ENCODE results near the gene GPC5.

GPC5 gene

DNA sequence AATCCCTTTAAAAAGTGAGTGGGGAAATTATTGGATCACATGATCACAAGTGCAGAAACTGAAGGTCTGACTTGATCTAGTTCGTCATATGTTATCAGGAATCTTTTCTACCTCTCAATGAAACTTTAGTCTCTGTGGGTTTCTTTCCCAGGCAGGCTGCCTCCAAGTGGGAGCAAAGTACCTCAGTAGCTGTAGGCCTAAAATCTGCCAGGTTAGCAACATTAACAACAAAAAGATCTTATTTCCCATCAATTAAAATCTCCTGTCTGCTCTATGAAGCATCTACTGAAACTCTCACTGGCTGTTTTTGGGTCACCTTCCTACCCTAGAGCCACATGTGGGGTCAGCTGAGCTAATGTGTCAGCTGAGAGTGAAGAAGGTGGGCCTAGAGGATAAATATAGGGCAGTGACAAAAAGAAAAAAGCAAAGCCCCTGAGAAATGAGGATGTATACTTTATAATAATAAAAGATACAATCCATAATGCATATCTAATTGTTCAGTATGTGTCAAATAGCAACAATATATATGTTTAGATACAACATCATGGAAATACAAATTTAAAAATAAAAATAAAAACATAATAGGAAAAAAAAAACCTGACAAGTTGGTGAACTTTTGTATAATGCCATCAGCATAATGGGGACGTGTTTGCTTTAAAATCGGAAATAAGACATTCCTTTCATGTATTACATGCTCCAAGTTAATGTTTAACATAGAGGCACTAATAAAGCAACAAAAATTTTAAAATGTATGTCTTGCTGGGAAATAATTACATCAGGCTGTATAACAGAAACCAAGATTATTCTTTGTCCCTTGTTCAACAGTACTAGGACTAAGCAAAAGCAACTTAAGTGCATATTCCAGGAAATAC lies 141.1 kb downstream of the GPC5 start:
- DNase-seq (ENCODE audit: low spot score) = peak; percentile 11

DNA sequence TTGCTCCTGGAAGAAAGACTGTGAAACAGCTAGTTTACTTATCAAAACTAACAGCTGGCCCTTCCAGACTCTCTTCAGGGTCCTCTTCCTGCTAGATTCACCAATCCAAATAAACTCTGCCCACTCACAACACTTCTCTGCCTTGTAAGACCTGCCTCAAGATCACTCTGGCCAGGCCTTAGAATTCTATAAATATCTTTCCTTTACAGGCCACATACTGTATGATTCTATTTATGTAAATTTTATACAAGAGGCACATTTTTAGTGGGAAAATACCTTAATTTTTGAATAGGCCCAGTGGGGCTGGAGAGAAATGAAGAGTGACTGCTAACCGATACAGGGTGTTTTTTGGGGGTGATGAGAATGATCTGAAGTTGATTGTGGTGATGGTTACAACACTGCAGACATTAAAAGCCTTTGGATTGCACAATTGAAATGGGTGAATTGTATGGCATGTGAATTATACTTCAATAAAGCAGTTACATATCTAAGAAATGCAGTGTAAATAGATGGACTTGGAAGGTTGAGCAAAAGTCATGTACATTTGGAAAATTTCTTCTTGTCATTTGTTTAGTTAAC lies 141.8 kb downstream of the GPC5 start:
- no peak for DNase-seq (ENCODE audit: low spot score)

DNA sequence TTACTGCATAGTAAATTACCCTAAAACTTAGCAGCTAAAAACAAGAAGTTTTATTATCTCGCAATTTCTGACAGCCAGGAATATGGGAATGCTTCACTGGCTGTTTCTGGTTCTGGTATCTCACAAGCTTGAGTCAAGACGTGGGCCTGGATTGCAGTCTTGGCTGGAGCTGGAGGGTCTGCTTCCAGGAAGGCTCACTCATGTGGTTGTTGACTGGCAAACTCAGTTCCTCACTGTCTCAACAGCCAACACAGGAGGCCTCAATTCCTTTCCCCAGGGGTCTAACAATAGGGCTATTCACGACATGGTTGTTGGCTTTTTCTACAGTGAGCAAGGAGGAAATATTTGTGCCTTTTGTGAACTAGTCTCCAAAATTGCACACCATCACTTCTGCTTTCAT lies 146.3 kb downstream of the GPC5 start:
- DNase-seq (ENCODE audit: low spot score) = no peak

DNA sequence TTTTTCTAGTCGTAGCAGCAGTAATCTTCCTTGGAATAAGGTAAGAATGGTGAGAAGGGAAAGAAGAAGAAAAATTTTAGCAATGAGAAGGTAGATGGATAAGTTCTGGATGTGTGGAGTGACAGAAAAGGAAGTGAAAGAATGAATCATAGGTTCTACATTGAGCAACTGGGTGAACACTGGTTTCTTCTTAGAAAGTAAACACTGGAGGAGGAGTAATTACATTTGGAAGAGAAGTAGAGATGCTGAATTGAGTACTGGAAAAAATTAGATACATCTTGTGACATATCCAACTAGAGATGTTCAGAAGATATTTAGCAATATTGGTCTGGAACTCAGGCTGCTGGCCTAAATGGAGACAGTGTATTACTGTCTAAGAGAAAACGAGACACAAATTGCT lies 148.5 kb downstream of the GPC5 start:
- no peak for DNase-seq (ENCODE audit: low spot score)

DNA sequence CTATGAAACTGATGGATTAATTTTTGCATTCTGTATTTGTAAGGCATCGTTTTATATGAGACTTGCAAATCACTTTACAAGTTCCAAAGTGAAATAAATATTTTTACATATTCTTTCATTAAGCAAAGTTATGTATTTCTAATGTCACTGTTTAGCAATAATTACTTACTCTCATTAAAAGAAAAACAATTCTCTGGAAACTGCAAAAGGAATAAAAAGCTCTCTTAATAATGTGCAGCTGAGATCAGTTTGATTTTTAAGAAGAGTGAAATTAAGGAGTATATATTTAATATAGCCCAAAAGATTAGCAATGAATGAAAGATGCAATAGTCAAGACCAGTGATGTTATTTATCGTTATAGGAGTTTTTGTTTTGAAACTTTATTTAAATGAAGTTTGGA lies 155.2 kb downstream of the GPC5 start:
- DNase-seq (ENCODE audit: low spot score) = no peak

DNA sequence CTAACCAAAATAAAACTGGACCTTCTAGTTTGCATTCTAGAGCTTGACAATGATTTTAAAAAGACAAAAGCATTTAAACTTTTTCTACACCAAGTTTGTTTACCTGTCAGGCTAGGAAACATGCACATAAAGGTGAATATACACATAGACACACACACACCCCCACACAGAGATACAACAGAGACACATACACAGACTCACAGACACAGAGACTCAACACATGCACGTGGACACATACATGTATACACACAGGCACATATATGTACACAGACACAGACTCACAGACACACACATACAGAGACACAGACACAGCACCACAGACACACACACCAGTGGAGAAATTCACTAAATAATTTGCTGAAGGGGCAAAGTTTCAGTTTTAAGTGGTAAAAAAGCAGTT lies 155.7 kb downstream of the GPC5 start:
- DNase-seq (ENCODE audit: low spot score) = no peak

DNA sequence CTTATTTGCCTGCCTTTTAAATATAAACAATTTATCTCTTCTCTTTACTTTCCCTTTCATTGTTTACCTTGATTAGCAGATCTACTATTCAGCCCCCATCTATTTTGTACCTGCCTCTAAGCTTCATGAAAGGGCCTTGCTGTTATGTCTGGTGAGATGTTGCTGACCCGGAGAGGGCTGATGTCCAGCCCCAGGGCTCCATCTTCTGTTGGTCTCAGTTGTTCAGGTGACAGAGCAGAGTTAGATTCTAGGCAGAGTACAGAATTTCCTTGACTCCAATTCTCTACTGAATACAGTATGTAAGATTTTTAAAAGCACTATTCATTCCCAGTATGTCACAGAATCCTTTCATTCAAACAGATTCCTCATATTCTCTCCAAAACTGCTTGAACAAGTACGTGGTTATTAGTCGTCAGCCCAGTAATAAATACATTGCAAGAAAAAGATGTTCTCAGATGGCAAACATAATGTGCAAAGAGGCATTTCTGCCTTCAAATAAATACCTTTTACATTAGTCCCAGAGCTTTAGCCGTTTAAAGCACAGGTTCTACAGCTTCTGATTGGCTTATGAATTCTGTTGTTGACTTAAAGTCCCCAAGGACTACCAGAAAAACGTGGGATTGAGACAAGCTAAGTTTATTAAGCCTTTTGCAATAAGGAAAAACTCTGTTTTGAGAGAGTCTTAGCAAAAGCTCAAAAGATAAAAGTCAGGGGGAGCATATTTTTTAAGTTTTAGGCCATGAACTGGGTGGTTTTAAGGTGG lies 159.1 kb downstream of the GPC5 start:
- no peak for DNase-seq (ENCODE audit: low spot score)

DNA sequence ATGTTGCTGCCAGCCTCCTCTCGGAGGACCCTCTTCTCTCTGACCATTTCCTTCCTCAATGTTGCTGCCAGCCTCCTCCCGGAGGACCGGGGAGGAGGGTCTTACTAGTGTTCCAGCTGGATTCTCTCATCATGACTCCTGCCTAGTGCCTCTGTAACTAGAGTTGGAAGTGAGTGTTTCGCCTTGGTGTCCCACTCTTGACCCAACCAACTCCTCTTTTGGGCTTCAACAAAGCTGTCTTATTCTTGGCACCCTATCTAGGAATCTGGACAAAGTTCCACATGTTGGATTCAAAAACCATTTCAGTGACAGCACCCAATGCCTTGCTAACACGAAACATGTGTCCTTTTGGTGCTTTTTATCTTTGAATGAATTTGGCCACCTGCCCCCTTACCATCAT lies 165.4 kb downstream of the GPC5 start:
- DNase-seq (ENCODE audit: low spot score) = no peak

DNA sequence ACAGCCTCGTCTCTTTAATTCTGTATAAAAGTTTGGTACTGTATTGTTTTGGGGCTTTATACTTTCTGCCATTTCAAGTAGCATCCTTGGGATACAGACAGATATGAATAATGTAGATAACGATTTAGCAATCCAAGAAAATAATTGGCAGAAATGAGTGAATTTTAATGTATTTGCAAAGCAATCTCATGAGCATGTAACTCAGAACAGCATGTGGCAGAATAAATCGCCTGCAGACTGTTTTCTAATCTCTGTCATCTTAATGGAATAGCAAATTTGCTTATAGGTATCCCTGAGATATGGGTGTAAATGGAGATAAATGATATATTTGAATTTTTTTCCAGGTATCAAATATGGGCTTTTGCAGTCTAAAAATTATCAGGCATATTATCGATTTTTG lies 166.0 kb downstream of the GPC5 start:
- no peak for DNase-seq (ENCODE audit: low spot score)

DNA sequence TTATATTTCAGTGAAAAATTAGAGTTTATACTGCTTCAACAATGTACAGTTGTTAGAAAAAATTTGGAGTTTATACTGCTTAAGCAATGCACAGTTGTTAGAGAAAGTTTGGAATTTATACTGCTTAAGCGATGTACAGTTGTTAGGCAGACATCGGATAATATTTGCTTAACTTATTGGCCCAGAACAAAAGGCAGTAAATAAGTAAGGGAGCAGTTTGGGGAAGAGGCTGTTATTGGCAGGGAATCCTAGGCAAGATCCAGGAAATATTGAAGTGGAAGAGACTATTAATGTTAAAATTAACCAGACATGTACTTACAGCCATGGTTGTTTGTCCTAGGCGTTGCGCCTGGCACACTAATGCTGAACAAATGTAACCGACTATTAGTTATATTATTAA lies 166.9 kb downstream of the GPC5 start:
- no peak for DNase-seq (ENCODE audit: low spot score)

DNA sequence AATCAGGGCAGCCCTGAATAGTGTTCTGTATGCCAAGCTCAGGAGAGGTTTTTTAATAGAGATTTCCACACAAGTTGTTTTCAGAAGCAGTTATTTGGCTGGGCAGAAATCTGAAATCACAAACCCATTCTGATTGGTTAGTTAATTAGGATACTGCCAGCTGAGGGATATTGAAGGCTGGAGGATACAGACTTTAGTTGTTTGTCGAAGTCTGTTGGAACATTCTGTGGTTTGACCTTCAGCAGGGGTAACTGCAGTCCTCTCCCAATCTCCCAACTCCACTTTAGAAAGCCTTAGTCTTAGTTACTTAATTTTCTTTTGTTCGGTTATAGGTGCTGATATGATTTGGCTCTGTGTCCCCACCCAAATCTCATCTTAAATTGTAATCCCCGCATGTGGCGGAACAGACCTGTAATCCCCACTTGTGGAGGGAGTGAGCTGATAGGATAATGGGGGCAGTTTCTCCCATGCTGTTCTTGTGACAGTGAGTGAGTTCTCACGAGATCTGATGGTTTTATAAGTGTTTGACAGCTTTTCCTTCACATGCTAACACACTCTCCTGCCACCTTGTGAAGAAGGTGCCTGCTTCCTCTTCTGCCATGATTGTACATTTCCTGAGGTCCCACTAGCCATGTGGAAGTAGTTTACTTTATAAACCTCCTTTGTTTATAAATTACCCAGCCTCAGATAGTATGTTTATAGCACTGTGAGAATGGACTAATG lies 169.2 kb downstream of the GPC5 start:
- no peak for DNase-seq (ENCODE audit: low spot score)

DNA sequence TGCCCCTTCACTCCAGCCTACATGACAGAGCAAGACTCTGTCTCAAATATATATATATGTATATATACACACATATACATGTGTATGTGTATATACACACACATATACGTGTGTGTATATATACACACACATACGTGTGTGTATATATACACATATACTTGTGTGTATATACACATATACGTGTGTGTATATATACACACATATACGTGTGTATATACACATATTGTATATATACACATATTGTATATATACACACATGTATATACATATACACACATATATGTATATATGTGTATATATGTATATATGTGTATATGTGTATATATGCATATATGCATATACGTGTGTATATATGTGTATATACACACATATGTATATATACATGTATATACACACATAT lies 173.3 kb downstream of the GPC5 start:
- no peak for DNase-seq (ENCODE audit: low spot score)

DNA sequence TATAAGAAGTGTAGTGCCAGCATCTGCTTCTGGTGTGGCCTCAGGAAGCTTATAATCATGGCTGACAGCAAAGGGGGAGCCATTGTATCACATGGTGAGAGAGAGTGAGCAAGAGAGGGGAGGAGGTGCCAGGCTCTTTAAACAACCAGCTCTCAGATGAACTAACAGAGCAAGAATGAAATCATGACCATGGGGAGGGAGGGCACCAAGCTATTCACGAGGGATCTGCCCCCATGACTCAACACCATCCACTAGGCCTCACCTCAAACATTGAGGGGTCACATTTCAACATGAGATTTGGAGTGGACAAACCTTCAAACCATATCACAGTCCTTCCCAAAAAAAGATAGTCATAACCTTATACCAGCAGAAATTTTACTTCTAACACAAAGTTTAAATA lies 174.0 kb downstream of the GPC5 start:
- no peak for DNase-seq (ENCODE audit: low spot score)

DNA sequence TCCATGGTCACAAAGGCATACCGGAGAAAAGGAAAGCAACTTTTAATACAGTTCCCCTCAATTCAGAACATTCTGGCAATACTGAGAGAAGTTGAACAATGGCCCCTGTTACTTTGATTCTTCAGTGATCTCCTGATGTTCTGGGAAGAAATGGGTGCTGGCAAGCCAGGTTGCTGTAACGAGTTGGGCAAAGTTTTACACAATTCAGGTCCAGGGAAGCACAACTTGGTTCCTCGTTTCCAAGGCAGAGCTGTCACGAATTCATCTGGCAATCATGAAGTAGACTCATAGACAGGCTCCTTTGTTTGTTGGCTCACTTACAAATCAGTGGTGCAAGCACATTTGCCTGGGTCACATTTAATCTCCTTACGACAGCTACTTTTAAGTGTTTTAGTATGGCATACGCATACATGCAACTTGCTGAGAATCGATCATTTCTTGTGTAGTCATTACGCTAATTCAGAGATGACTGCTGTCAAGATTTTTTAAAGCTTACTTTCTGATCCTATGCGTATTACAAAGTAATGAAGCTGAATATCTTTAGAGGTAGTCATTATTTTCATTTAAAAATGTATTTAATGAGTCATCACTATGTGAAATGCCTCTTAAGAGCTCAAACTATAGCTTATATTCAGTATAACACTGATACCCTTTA lies 174.7 kb downstream of the GPC5 start:
- no peak for DNase-seq (ENCODE audit: low spot score)

DNA sequence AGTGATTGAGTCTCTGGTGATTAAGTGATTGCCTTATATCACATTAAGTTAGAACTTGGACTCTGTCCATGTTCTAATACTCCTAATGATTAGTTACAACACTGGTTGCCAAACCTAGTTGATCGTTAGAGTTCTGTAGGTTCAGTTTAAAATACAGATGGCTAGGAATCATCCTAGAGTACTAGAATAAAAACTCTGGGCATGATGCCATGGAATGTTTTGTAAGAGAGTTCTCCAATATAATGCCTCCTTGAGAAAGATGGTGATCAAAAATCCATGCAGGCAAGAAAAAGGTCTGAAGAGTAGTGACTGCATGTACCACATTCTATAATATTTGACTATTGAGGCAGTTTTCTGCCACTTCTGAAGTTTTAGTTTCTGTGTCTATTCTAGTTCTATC lies 176.3 kb downstream of the GPC5 start:
- no peak for DNase-seq (ENCODE audit: low spot score)

DNA sequence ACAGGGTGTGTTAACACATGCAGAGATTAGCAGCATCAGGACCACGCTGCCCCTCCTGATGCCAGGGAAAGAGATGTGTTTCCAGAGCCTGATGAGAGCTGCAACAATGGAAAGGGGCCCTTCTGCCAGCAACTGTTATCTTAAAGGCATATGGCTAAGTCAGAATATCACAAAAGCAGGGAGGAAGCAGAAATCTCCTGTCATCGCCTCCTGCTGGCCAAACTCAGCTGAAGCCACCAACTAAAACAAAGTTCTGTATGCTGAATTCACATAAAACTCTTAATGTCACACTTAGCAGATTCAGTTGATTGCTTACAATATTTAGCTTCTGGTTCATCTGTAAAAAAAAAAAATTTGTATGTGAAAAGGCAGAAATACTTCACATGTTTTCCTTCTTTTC lies 178.2 kb downstream of the GPC5 start:
- DNase-seq (ENCODE audit: low spot score) = no peak

DNA sequence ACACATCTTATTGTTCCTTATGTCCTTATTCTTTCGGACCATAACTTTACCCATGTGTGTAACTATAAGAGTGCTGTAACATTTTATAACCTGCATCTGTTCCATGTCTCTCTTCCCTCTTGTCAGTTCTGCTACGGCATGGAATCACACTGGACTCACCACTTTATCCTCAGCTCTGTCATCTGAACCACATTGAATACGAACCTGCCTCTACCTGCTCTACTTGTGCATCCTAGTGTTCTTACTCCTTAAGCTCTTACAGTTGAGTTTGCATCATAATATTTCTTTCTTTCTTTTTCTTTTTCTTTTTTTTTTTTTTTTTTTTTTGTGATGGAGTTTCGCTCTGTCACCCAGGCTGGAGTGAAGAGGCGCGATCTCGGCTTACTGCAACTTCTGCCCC lies 180.9 kb downstream of the GPC5 start:
- no peak for DNase-seq (ENCODE audit: low spot score)

DNA sequence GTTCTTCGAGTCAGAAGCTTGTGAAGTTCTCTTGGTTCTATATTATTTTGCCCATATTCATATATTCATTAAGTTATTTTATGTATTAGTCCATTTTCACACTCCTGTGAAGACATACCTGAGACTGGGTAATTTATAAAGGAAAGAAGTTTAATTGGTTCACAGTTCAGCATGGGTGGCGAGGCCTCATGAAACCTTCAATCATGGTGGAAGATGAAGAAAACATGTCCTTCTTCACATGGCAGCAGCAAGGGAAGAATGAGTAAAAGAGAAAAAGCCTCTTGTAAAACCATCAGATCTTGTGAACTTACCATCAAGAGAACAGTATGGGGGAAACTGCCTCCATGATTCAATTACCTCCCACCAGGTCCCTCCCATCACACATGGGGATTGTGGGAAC lies 182.3 kb downstream of the GPC5 start:
- DNase-seq (ENCODE audit: low spot score) = no peak

DNA sequence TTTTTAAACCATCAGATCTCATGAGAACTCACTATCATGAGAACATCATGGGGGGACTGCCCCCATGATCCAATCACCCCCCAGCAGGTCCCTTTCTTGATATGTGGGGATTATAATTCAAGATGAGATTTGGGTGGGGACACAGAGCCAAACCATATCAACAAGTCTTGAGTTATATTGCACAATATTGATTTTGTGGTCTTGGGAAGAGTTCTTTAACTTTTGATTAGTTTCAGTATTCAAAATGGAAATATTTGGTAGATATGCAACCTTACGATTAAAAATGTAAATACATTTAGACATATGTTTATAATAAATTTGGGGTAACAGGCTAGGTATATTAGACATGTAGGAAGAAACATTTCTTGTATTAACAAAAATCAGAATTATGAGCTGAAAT lies 188.2 kb downstream of the GPC5 start:
- no peak for DNase-seq (ENCODE audit: low spot score)

DNA sequence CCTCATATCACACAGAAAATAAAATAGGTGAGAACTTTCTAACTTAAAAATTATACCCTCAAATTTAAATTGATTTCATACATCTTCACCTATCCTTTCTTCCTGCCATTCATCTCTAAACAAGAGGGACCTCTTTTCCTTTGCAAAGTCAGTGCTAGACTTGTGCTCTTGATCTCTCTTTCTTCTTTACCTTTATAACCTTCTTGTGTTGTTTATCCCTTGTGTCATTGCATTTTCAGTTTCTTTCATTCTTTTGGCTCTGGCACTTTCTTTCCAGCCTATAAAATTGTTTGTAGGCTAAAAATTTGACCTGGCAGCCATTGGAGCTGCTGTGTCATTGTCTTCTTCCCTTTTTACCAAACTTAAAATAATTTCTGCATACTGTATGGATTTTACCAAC lies 190.1 kb downstream of the GPC5 start:
- DNase-seq (ENCODE audit: low spot score) = no peak

DNA sequence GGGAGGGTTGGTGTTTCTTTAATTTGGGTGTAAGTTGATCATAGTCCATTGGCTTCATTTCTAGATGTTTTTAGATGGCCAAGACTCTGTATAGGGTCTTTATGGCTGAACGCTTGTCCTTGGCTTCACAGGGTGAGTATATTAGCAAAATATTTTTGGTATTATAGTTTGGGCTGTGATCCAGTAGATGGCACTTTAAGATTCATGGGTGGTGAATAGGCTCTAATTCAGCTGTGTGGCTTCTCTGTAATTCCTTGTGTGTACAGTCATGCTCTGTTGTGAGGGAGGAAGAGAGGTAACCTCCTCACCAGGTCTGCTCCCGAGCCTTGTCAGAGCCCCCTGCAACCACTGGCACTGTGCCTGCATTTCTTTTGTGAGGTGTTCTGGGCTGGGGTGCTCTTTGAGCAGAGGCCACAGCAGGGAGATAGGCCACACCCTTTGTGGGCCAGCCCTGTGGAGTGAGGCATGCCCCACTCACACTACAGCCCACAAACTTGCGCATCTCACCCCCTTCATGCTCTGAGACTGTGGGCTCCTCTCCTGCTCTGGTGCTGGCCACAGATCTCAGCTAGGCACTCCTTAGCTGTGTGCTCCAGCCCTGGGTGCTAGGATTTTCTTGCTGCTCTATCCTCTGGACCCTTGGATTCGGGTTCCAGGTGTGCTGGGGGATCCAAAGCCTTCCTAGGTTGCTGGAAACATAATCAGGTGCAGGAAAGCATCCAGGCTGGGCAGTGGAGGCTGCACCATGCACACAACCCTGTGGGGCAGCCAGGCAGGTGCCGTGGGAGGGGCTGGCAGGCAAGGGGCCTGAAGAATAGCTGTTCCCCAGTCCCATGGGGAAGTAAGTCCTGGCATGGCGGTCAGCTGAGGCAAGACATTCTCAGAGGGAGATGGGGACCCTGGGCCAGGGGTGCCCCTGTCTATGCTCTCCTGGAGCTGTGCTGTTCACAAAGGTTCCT lies 193.9 kb downstream of the GPC5 start:
- peak; percentile 22 for DNase-seq (ENCODE audit: low spot score)

All from kidney tubule cell (primary cell).